Choroid plexus epithelial cell (primary cell): ENCODE results near the gene CSRNP2.
A peak's percentile ranks its signal among the peaks of the same experiment; 100 is the strongest.

Source experiments
- DNase-seq: peaks from one replicate; pipeline ENCODE4 v3.0.0-alpha.2; 2010; ENCODE audit warnings: low read depth
- H3K4me3 ChIP-seq: 2 replicates; pipeline ENCODE4 v1.5.1; 2011; ENCODE audit warnings: low read depth, mild to moderate bottlenecking, control low read depth, low read length, moderate library complexity
- CTCF ChIP-seq: conservative IDR thresholded peaks from 2 replicates; pipeline ENCODE4 v1.5.1; 2011; ENCODE audit warnings: low read depth, mild to moderate bottlenecking, control low read depth, inconsistent platforms, low read length, moderate library complexity

Gene CSRNP2

GRCh38 chr12:51124504-51124903 lies 41.1 kb upstream of the CSRNP2 start:
- TF ChIP-seq CTCF, result no peak
- H3K4me3 ChIP-seq, result no peak overlapping the region
- DNase-seq, result no peak

GRCh38 chr12:51122844-51123243 lies 39.4 kb upstream of the CSRNP2 start:
- no peak overlapping the region for H3K4me3 ChIP-seq
- DNase-seq, result peak; percentile 8
- no peak for TF ChIP-seq CTCF

- peak; percentile 13 for DNase-seq
- no peak overlapping the region for H3K4me3 ChIP-seq
- no peak for TF ChIP-seq CTCF
Measured at GRCh38 chr12:51118706-51119105, 35.3 kb upstream of the CSRNP2 start.

GRCh38 chr12:51115533-51115932 lies 32.1 kb upstream of the CSRNP2 start:
- no peak for DNase-seq
- no peak for TF ChIP-seq CTCF
- no peak overlapping the region for H3K4me3 ChIP-seq

- DNase-seq, result no peak
- no peak overlapping the region for H3K4me3 ChIP-seq
- no peak for TF ChIP-seq CTCF
Measured at GRCh38 chr12:51108136-51108535, 24.7 kb upstream of the CSRNP2 start.

GRCh38 chr12:51103977-51104376 lies 20.6 kb upstream of the CSRNP2 start:
- DNase-seq, result no peak
- TF ChIP-seq CTCF, result no peak
- H3K4me3 ChIP-seq, result no peak overlapping the region

- no peak overlapping the region for H3K4me3 ChIP-seq
- no peak for TF ChIP-seq CTCF
- peak; percentile 40 for DNase-seq
Measured at GRCh38 chr12:51098611-51099010, 15.2 kb upstream of the CSRNP2 start.
